ENCODE measurements around the gene ACVR2A.

ACVR2A gene

GRCh38 chr2:147844697-147845410 is at the start of gene ACVR2A:
ACVR2A (plus strand) TSS chr2:147845029; CDS start chr2:147845153, 124 bp downstream.
- DNase-seq (ENCODE audit: low spot score), result no peak

- no peak for DNase-seq (ENCODE audit: low spot score)
Measured at GRCh38 chr2:147800316-147800715, 44.5 kb upstream of the ACVR2A start.

DNA sequence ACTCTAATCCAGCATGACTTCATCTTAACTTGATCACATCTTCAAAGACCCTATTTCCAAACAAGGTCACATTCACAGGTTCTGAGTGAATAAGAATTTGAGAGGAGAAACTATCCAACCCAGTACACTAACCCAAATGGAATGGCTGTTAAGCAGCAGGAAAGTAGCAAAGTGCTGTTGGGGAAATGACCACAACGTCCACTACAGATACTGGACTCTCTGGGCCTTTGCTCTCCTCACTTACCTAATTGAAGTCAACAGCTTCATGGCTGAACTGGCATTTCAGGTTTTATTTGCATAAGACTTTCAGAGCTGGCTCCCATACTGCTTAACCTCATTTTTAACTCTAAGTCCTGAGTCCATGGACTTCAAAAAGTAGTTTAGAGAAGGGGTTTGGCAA is 38.0 kb upstream of the ACVR2A start:
- no peak for DNase-seq (ENCODE audit: low spot score)

DNA sequence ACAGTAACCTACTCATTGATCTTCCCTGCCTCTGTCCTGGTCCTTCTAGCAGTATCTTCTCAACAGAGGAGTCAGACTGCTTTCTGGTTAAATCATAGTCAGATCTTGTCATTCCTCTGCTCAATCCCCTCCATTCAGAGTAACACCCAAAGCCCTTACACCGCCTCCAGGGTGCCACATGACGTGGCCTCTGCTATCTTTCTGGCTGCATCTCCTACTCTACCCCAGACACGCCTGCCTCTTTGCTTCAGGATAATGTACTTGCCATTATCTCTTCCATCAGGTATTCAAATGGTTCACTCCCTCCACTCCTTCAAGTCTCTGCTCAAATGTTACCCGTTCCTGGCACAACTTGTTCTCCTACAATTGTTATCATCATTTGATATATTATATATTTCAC is 36.3 kb upstream of the ACVR2A start:
- DNase-seq (ENCODE audit: low spot score), result no peak

DNA sequence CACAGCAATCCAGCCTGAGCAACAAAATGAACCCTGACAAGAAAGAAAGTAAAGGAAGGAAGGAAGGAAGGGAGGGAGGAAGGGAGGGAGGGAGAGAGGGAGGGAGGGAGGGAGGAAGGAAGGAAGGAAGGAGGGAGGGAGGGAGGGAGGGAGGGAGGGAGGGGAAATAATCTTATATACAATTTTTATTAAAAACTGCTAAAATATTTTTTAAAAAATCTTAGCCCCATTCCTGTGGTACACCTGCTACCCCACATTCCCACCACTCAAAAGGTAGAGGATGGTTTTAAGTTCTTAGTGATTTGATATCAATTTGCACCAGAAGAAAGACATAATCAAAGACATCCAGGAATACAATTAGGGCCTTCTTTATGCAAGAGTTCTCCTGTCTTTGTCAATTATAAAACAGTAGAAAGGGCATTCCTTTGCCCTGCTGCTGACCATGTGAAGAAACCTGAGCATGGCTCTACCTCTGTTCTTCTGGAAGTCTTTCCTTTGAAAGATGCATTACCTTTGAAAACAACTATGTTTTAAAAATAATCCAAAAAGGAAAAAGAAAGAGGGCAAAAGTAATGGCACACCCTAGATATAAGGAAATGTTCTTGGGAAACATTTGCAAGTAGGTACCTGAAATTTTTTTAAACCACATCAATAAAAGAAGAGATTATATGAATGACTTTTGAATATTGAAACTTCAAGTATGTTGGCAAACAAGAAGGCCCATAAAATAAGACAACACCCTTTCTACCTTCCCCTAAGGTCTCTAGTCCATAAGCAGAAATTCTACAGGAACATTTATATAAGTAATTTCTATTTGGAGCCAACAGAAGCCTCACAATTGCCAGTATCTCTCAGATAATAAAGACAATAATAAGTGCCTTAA is 33.7 kb upstream of the ACVR2A start:
- DNase-seq (ENCODE audit: low spot score), result peak; percentile 78

GRCh38 chr2:147818741-147819140 is 26.1 kb upstream of the ACVR2A start:
- no peak for DNase-seq (ENCODE audit: low spot score)

DNA sequence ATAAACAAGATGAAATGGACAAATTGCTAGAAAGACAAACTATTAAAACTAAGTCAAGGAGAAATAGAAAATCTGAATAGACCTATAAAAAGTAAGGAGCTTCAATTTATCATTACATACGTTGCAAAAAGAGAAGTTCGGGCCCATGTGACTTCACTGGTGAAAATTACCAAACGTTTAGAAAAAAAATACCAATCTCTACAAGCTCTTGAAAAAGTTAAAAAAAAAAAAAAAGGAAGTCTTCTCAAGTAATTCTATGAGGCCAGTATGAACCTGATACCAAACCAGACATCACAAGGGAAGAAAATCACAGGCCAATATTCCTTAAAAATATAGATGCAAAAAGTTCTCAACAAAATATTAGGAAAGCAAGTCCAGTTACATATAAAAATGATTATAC is 20.2 kb upstream of the ACVR2A start:
- no peak for DNase-seq (ENCODE audit: low spot score)

DNA sequence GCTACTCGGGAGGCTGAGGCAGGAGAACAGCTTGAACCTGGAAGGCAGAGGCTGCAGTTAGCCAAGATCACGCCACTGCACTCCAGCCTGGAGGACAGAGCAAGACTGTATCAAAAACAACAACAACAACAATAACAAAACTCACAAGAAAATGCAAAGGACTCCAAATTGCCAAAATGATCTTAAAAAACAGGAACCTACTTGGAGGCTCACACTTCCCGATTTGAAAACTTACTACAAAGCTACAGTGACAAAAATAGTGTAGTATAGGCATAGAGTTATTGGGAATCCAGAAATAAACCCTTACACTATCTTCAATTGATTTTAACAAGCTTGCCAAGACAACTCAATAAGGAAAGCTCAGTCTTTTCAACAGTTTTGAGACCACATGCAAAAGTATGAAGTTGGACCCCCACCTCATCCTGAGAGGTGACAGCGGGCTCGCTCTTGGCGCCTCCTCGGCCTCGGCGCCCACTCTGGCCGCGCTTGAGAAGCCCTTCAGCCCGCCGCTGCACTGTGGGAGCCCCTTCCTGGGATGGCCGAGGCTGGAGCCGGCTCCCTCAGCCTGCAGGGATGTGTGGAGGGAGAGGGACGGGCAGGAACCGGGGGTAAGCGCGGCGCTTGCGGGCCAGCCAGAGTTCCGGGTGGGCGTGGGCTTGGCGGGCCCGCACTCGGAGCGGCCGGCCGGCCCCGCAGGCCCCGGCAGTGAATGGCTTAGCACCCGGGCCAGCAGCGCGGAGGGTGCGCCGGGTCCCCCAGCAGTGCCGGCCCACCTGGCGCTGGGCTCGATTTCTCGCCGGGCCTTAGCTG is 18.3 kb upstream of the ACVR2A start:
- DNase-seq (ENCODE audit: low spot score), result no peak

- DNase-seq (ENCODE audit: low spot score), result no peak
Measured at GRCh38 chr2:147827088-147827375, 17.8 kb upstream of the ACVR2A start.

GRCh38 chr2:147829106-147829505 is 15.7 kb upstream of the ACVR2A start:
- peak; percentile 73 for DNase-seq (ENCODE audit: low spot score)

DNA sequence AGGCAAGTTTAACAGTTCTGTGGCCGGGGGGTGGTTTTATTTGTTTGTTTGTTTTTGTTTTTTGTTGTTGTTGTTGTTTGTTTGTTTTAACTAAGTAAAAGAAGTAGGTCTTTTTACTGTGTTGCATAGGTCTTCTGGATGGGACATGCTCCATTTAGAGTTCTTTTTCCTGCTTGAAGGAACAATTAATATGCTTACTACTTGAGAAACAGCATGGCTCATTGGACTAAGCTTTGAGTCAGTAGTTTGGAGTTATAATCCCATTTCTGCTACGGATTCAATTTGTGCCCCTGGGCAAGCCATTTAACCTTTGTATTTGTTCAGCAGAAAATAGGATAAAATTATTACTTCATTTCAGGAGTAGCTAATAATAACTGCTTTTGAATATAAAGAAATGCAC is 8.7 kb upstream of the ACVR2A start:
- DNase-seq (ENCODE audit: low spot score), result no peak

GRCh38 chr2:147843391-147843863 is 1.4 kb upstream of the ACVR2A start:
- no peak for DNase-seq (ENCODE audit: low spot score)

DNA sequence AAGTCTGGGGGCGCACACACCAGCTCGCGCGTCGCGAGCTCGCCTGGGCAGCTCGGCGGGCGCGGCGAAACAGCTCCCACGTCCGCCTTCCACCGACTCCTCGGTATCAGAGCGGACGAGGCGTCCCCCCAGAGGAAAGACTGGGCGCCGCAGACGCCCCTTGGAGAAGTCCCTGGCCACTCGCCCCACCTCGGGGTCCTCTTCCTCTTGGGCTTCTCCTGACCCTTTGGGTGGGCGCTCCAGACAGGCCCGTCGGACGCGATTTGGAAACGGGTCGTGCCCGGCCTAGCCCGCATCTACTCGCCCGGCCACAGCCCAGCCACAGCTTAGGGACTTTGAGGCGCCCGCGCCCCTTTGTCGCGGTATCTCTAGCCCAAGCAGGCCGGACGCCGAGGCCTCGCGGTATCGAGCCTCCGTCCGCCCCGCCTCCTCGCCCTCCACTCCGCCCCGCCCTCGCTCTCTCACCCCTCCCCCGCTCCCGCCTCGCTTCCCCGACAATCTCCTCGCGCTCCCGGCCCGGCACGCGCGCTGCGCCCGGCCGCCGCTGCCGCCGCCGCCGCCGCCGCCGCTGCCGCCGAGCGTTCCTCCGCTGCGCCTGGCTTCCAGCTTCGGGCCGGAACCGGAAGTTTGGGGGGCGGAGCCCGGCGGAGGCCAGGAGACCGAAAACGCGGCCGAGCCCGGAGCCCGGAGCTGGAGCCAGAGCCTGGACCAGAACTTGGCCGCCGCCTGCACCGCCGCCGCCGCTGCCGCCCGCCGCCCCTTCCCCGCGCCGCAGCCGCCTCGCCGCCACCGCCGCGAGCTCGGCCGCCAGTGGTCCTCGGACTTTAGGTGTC is 749 bp upstream of the ACVR2A start:
- peak; percentile 86 for DNase-seq (ENCODE audit: low spot score)

DNA sequence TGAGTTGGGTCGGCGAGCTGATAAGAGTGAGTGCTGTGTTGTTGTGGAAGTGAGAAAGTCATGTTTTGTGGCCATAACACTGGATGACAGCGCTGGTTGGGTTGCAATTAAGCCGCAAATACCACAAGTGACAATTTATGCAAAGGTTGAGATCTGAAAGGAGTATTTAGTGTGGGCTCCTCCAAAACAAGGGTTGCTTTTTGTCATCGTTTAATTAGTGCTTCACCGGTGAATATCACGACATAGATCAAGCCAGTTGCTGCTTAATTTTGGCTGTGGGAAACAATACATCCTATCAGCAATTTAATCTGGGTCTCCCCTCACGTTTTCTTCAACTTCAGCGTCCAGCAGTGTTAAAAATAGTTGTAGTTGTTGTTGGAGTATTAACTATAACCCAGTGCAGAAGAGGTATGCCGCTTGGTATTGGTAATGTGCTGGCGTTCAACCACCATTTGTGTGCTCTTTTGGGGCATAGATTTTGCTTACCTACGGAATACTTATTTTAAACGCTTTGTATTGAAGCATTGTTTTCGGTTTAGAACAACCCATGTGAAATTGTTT is 662 bp downstream of the ACVR2A start:
- DNase-seq (ENCODE audit: low spot score), result no peak

- DNase-seq (ENCODE audit: low spot score), result no peak
Measured at GRCh38 chr2:147846412-147847081, 1.7 kb downstream of the ACVR2A start.

DNA sequence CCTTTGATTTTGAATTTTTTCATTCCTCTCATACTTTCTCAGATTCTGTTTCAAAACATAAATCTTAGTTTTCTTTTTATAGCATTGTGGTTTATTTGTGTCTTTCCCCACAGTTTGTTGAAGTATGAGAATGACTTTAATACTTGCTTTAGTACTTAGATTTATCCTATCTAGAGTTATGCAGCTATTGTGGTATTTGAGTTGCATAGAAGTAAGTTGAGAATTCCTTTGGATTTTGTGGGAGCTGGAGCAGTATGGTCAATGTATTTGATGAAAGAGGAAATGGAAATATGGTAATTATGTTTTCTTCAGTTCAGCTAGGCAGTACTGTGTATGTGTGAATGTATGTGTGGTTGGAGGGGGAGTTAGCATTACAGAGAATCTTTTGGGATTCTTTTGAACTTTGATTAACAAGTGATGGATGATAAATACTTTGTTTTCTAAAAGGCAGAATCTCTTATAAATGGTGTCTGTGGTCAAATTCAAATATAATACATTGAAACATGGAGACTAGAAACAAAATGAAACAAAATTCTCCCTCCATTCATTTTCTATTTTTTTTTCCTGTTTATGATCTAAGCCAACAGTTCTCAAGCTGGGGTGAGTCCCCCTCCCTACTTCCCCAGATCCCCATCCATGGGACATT is 3.0 kb downstream of the ACVR2A start:
- DNase-seq (ENCODE audit: low spot score), result no peak

GRCh38 chr2:147850838-147851237 is 6.0 kb downstream of the ACVR2A start:
- no peak for DNase-seq (ENCODE audit: low spot score)

GRCh38 chr2:147851244-147851930 is 6.6 kb downstream of the ACVR2A start:
- no peak for DNase-seq (ENCODE audit: low spot score)

- DNase-seq (ENCODE audit: low spot score), result no peak
Measured at GRCh38 chr2:147854557-147855134, 9.8 kb downstream of the ACVR2A start.
